ENCODE measurements around the gene ADGRA1. TPM values are rescaled to one million over a fixed set of nuclear protein-coding genes. Genes with fewer than 3 reads are reported as not detected.
"Not testable (repeated sequence)": the region's sequence is repeated elsewhere in the genome, so short reads cannot be mapped to it uniquely, and the experiment has no call there.

The ADGRA1 gene
- total RNA-seq, 4 donors from 2014 or later: 0.07 to 1.0 TPM; not detected in 2

DNA sequence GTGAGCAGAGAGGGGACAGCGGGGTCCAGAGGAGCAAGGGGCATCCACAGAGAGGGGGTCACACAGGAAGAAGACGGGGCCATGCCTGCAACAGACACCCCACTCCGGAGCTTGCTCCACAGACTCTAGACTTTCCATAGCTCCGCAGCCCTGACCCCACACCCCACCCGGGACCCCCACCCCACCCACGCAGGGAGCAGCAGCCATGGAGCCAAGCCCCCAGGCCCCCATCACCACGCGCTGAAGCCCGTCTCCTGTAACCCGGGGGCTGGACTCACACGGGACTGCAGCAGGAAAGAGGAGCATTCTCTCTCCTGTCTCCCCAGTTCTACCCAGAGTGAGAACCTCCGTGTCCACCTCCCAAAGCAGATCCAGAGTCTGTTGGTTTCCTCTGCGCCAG, 38.8 kb upstream of the ADGRA1 start:
- TF ChIP-seq CTCF (IDR thresholded peaks at IDR 0.05) (no peak), POLR2A (IDR thresholded peaks at IDR 0.05) (no peak)

GRCh38 chr10:133049639-133050038, 38.1 kb upstream of the ADGRA1 start:
- Histone ChIP-seq H3K9me3 (no peaks in the 10 kb centered on the region), H3K27me3 (no peaks in the 10 kb centered on the region), H3K27ac (no peak overlapping the region), H3K4me3 (no peak overlapping the region), H3K4me1 (no peaks in the 10 kb centered on the region), H3K36me3 (no peaks in the 10 kb centered on the region)
- intact Hi-C loops (cut with DNase I; ENCODE audit: low total_unique reads): no loop called here
- TF ChIP-seq POLR2A (IDR thresholded peaks at IDR 0.05): no peak
- TF ChIP-seq CTCF (IDR thresholded peaks at IDR 0.05): no peak
- no peak for DNase-seq

More for the DNA sequence above, 38.8 kb upstream of the ADGRA1 start:
- DNase-seq: no peak
- Histone ChIP-seq H3K9me3 (no peaks in the 10 kb centered on the region), H3K36me3 (no peaks in the 10 kb centered on the region), H3K4me1 (no peaks in the 10 kb centered on the region), H3K4me3 (no peak overlapping the region), H3K27me3 (no peaks in the 10 kb centered on the region), H3K27ac (no peak overlapping the region)
- intact Hi-C loops (cut with DNase I; ENCODE audit: low total_unique reads): no loop called here

- no peak for DNase-seq
- no peaks in the 10 kb centered on the region for H3K9me3 ChIP-seq
- H3K36me3 ChIP-seq: no peaks in the 10 kb centered on the region
- no peaks in the 10 kb centered on the region for H3K4me1 ChIP-seq
- TF ChIP-seq CTCF (IDR thresholded peaks at IDR 0.05) (no peak), POLR2A (IDR thresholded peaks at IDR 0.05) (no peak)
- no peak overlapping the region for H3K4me3 ChIP-seq
- no peaks in the 10 kb centered on the region for H3K27me3 ChIP-seq
- no peak overlapping the region for H3K27ac ChIP-seq
- intact Hi-C loops (cut with DNase I; ENCODE audit: low total_unique reads): no loop called here
Observed at GRCh38 chr10:133050371-133050770, 37.4 kb upstream of the ADGRA1 start.

GRCh38 chr10:133052076-133052475, 35.6 kb upstream of the ADGRA1 start:
- Histone ChIP-seq H3K4me3 (no peak overlapping the region), H3K36me3 (no peaks in the 10 kb centered on the region), H3K27ac (no peak overlapping the region), H3K4me1 (no peaks in the 10 kb centered on the region), H3K9me3 (no peaks in the 10 kb centered on the region), H3K27me3 (no peaks in the 10 kb centered on the region)
- no peak for DNase-seq
- TF ChIP-seq CTCF (IDR thresholded peaks at IDR 0.05) (no peak), POLR2A (IDR thresholded peaks at IDR 0.05) (no peak)
- intact Hi-C loops (cut with DNase I; ENCODE audit: low total_unique reads): no loop called here

GRCh38 chr10:133053527-133054133, 34.1 kb upstream of the ADGRA1 start:
- H3K4me1 ChIP-seq; H3K36me3 ChIP-seq; H3K4me3 ChIP-seq; H3K27me3 ChIP-seq; H3K9me3 ChIP-seq; intact Hi-C loops (cut with DNase I; ENCODE audit: low total_unique reads); DNase-seq; H3K27ac ChIP-seq: not testable (repeated sequence)

GRCh38 chr10:133055470-133055869, 32.3 kb upstream of the ADGRA1 start:
- no peaks in the 10 kb centered on the region for H3K4me1 ChIP-seq
- no peak for TF ChIP-seq POLR2A (IDR thresholded peaks at IDR 0.05)
- TF ChIP-seq CTCF (IDR thresholded peaks at IDR 0.05): no peak
- no peaks in the 10 kb centered on the region for H3K36me3 ChIP-seq
- no peaks in the 10 kb centered on the region for H3K27me3 ChIP-seq
- H3K27ac ChIP-seq: no peak overlapping the region
- DNase-seq: no peak
- intact Hi-C loops (cut with DNase I; ENCODE audit: low total_unique reads): no loop called here
- no peaks in the 10 kb centered on the region for H3K9me3 ChIP-seq
- no peak overlapping the region for H3K4me3 ChIP-seq
